GM18909 (cell line): ENCODE results near the gene TMEM174.

ENCODE experiments used
- ATAC-seq: cut with Tn5 transposase; IDR thresholded peaks from one replicate; pipeline ENCODE4 v1.9.1; 2021; ENCODE audit warnings: mild to moderate bottlenecking; ENCODE audit not compliant: unreplicated experiment, poor library complexity

Gene TMEM174, protein sequence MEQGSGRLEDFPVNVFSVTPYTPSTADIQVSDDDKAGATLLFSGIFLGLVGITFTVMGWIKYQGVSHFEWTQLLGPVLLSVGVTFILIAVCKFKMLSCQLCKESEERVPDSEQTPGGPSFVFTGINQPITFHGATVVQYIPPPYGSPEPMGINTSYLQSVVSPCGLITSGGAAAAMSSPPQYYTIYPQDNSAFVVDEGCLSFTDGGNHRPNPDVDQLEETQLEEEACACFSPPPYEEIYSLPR

DNA sequence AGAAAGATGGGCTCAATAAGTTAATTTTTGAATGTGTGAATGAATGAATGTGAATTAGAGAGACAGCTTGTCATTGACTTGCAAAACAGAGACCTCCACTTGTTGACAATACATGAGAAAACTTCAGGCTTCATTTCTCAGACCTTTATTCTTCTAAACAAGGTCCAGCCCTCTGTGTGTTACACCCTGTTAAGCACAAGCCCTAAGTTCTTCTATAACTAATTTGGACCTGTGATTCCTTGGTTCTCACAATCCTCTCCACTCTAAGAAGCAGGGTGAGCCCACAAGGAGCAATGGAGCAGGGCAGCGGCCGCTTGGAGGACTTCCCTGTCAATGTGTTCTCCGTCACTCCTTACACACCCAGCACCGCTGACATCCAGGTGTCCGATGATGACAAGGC, at the start of gene TMEM174:
Gene TMEM174, plus strand, starts transcription at position 243 of the 400 bp plus-strand sequence. Its CDS starts 51 bp downstream, at position 294.
- no peak for ATAC-seq

GRCh38 chr5:73125289-73125688, 47.7 kb upstream of the TMEM174 start:
- ATAC-seq = no peak

- no peak for ATAC-seq
These were observed 46.6 kb upstream of the TMEM174 start for GRCh38 chr5:73126381-73126780.

GRCh38 chr5:73126957-73127356, 46.0 kb upstream of the TMEM174 start:
- ATAC-seq = no peak

DNA sequence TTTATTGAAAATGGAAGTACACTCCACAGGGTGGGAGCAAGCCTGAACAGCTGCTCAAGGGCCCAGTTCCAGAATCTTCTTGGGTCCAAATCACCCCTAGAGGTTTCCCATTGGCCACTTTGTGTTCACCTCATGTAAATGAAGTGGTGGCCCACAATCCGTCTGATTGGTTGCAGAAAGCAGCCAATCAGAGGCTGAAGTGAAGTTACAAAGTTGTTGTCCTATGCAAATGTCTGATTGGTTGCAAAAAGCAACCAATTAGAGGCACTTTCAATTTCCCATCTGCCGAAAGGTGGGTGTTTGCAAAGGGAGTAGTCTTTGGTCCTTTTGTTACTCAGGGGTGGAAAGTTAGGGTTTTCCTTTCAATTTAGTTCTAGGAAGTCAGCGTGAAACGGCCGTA, 43.9 kb upstream of the TMEM174 start:
- no peak for ATAC-seq

- no peak for ATAC-seq
These were observed 42.2 kb upstream of the TMEM174 start for GRCh38 chr5:73130811-73131210.

DNA sequence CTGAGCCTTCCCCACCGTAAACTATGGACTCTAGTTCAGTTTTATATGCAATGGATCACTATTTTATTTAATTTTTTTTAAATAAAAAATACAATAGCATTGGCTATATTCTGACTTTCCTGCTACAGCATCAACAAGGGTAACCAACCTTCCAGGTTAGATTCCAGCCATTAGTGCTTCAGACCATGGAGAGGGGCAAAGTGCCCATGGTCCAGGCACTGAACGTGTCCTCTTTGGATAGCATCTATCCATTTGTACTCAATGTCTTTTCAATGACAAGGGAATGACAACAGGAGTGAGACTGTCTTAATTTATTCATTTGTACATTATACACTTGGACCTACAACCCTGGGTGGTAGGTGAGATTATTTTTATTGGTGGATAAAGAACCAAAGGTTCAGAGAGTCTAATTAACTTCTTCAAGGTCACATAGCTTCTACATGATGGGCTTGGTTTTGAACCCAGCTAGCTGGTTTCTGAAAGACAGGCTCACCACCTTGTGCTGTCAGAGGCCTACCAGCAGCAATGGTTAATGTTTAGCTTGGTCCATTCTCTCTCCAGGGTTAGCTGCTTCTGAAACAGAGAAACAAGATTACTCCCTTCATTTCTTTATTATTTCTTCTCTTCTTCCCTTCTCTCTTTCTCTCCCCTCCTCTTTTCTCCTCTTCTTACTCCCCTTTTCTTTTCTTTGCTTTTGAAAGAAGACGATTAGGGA, 41.1 kb upstream of the TMEM174 start:
- no peak for ATAC-seq

GRCh38 chr5:73132759-73133158, 40.2 kb upstream of the TMEM174 start:
- no peak for ATAC-seq

- ATAC-seq = no peak
These were observed 38.0 kb upstream of the TMEM174 start for GRCh38 chr5:73135021-73135420.

DNA sequence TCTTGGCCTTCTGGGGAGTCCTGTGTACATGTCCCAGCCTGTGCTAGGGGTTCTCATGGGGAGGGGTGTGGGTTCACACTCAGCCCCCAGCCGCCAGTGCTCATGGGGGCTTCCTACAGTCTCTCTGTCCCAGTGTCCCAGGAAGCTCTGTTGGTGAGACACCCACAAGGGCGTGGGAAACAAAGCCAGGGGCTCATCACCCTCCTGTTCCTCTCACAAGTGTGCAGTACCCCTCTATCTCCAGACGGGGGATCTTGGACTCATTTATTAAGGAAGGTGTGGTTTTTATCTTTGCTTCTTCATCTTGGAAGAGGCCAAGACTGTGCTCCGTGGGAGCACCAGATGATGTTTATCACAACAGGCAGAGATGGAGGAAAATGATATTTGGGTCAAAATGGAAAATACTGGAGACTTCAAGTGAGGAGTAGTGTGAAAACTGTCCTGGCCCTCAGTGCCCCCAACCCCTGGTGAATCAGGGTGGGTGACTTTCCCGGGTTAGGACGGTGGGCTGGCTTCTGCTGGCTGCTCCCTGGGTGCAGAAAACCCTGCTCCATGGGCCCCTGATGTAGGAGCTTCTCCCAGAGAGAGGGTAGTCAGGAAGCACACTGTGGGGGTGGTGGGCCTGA, 37.5 kb upstream of the TMEM174 start:
- ATAC-seq = no peak

- ATAC-seq = no peak
These were observed 36.9 kb upstream of the TMEM174 start for GRCh38 chr5:73136055-73136562.

GRCh38 chr5:73137563-73138530, 35.1 kb upstream of the TMEM174 start:
- no peak for ATAC-seq

DNA sequence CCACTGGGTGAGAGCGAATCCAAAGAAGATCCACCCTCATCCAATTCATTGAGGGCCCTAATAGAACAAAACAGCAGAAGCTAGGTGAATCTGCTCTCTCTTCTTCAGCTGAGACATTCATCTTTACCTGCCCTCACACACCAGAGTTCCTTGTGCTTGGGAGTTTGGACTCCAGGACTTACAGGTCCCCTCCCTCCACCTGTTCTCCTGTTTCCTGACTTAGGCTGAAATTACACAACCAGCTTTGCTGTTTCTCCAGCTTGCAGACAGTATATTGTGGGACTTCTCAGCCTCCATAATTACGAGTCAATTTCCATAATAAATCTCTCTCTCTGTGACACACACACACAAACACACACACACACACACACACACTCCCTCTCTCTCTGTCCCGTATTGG, 33.5 kb upstream of the TMEM174 start:
- no peak for ATAC-seq

DNA sequence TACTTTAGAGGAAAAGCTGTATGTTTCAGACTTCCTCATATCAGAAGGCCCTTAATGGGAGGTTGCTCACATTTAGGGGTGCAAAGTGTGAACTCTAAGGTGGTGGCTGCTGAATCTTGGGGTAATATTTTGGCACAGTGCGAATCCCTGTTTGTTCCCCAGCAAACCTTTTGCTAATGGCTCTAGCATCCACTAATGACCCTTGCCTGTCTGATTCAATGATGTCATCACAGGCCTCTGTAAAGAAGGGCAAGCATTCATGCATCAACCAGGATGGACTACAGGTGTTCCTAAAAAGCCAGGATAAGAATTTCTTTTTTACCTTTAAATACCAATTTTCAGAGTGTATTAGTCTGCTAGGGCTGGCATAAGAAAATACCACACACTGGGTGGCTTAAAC, 32.2 kb upstream of the TMEM174 start:
- no peak for ATAC-seq

- ATAC-seq = no peak
These were observed 31.0 kb upstream of the TMEM174 start for GRCh38 chr5:73142035-73142434.

- ATAC-seq = no peak
These were observed 29.3 kb upstream of the TMEM174 start for GRCh38 chr5:73143716-73144115.

DNA sequence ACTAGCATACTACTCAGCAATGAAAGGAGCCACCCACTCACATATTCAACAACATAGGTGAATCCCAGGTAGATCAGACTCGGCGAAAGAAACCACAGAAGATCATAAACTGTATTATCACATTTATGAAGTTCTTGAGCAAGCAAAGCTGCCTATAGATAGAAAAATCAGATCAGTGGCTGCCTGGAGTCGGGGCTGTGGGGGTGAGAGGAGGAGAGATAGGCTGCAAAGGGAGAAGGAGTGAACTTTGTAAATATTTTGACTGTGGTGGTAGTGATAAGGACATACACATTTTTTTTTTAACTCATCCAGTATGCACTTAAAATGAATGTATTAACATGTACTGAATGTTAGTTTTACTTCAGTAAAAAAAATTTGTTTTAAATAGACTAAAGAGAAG, 23.5 kb upstream of the TMEM174 start:
- no peak for ATAC-seq

- no peak for ATAC-seq
These were observed 22.1 kb upstream of the TMEM174 start for GRCh38 chr5:73150876-73151275.

DNA sequence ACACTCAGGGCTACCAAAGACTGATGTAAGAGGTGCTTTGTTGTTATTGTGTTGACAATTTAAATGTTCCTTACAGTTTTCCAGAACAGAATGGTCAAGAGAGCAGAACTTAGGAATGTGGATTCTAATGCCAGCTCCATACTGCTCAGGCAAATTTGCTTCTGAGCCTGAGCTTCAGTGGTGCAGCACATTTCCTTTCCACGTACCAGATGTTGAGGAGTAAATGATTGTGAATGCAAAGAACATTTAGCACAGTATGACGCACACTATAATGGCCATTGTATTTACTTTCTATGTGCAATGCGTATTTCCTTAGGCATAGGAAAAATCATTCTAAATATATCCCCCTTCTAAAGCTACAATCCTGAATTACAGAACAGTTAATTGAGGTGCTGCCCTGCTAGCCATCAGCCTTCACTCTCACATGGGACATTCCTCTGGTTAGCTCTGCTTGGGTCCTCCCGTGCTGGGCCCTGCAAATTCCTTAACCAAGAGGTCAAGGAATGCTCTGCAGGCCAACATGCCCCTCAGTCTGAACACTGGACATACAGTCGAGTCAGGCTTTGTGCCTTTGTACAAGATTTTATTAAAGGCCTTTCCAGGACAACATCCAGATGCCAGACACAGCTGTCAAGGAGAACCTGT, 21.1 kb upstream of the TMEM174 start:
- no peak for ATAC-seq
